ENCODE results near the gene WASL.

The WASL gene

GRCh38 chr7:123677061-123677715 lies 71.6 kb downstream of the WASL start:
- no peak overlapping the region for H3K27ac ChIP-seq
- no peak for TF ChIP-seq CTCF (conservative IDR thresholded peaks at IDR 0.05)
- no peak for TF ChIP-seq ZFX (IDR thresholded peaks at IDR 0.05)

GRCh38 chr7:123675181-123675473 lies 73.7 kb downstream of the WASL start:
- no peak for TF ChIP-seq CTCF (conservative IDR thresholded peaks at IDR 0.05)
- TF ChIP-seq ZFX (IDR thresholded peaks at IDR 0.05), result no peak

GRCh38 chr7:123674399-123675180 lies 74.2 kb downstream of the WASL start:
- no peak overlapping the region for H3K27ac ChIP-seq
- TF ChIP-seq CTCF (conservative IDR thresholded peaks at IDR 0.05) (no peak), ZFX (IDR thresholded peaks at IDR 0.05) (no peak)

More at GRCh38 chr7:123675181-123675473, 73.7 kb downstream of the WASL start:
- no peak overlapping the region for H3K27ac ChIP-seq

- TF ChIP-seq ZFX (IDR thresholded peaks at IDR 0.05) (no peak), CTCF (conservative IDR thresholded peaks at IDR 0.05) (no peak)
- H3K27ac ChIP-seq, result no peak overlapping the region
These were observed 74.9 kb downstream of the WASL start for GRCh38 chr7:123673752-123674398.

GRCh38 chr7:123673137-123673732 lies 75.6 kb downstream of the WASL start:
- TF ChIP-seq CTCF (conservative IDR thresholded peaks at IDR 0.05), result no peak
- TF ChIP-seq ZFX (IDR thresholded peaks at IDR 0.05), result no peak
- H3K27ac ChIP-seq, result no peak overlapping the region

GRCh38 chr7:123669485-123669884 lies 79.3 kb downstream of the WASL start:
- no peak overlapping the region for H3K27ac ChIP-seq
- TF ChIP-seq ZFX (IDR thresholded peaks at IDR 0.05) (no peak), CTCF (conservative IDR thresholded peaks at IDR 0.05) (no peak)

GRCh38 chr7:123666492-123666891 lies 82.3 kb downstream of the WASL start:
- no peak overlapping the region for H3K27ac ChIP-seq
- no peak for TF ChIP-seq ZFX (IDR thresholded peaks at IDR 0.05)
- TF ChIP-seq CTCF (conservative IDR thresholded peaks at IDR 0.05), result no peak
